ENCODE results near the gene VWA2.

VWA2 gene

GRCh38 chr10:114274616-114275453, 35.8 kb downstream of the VWA2 start:
- H3K36me3 ChIP-seq (ENCODE audit: control insufficient read depth, insufficient read depth, low read length), result no peaks in the 10 kb centered on the region
- no peaks in the 10 kb centered on the region for H3K79me2 ChIP-seq
- H3K4me2 ChIP-seq (ENCODE audit: low read length), result no peak overlapping the region
- H3K27me3 ChIP-seq (ENCODE audit: control insufficient read depth, insufficient read depth, low read length), result no peaks in the 10 kb centered on the region
- no peaks in the 10 kb centered on the region for H3K9me3 ChIP-seq (ENCODE audit: control insufficient read depth, low read length)
- no peak overlapping the region for H3K27ac ChIP-seq
- no peak overlapping the region for H3K9ac ChIP-seq
- H3K4me3 ChIP-seq (ENCODE audit: low read depth, low read length), result no peak overlapping the region
- H2AFZ ChIP-seq, result no peak overlapping the region
- H3K4me1 ChIP-seq, result peaks cover under 1% of the 10 kb centered on the region
- no peak for TF ChIP-seq CTCF (IDR thresholded peaks at IDR 0.05)

- Histone ChIP-seq H3K36me3 (ENCODE audit: control insufficient read depth, insufficient read depth, low read length) (no peaks in the 10 kb centered on the region), H3K4me1 (peaks cover 7% of the 10 kb centered on the region), H3K9ac (no peak overlapping the region), H3K9me3 (ENCODE audit: control insufficient read depth, low read length) (no peaks in the 10 kb centered on the region), H3K4me2 (ENCODE audit: low read length) (no peak overlapping the region), H3K79me2 (no peaks in the 10 kb centered on the region), H3K27me3 (ENCODE audit: control insufficient read depth, insufficient read depth, low read length) (no peaks in the 10 kb centered on the region), H3K4me3 (ENCODE audit: low read depth, low read length) (no peak overlapping the region), H2AFZ (no peak overlapping the region), H3K27ac (no peak overlapping the region)
- TF ChIP-seq CTCF (IDR thresholded peaks at IDR 0.05), result no peak
These were observed 37.0 kb downstream of the VWA2 start for GRCh38 chr10:114276066-114276465.

- no peak for TF ChIP-seq CTCF (IDR thresholded peaks at IDR 0.05)
- no peak overlapping the region for H3K4me3 ChIP-seq (ENCODE audit: low read depth, low read length)
- no peaks in the 10 kb centered on the region for H3K36me3 ChIP-seq (ENCODE audit: control insufficient read depth, insufficient read depth, low read length)
- no peaks in the 10 kb centered on the region for H3K9me3 ChIP-seq (ENCODE audit: control insufficient read depth, low read length)
- H3K4me2 ChIP-seq (ENCODE audit: low read length), result no peak overlapping the region
- H3K4me1 ChIP-seq, result peaks cover 7% of the 10 kb centered on the region
- no peak overlapping the region for H2AFZ ChIP-seq
- no peak overlapping the region for H3K9ac ChIP-seq
- H3K27me3 ChIP-seq (ENCODE audit: control insufficient read depth, insufficient read depth, low read length), result no peaks in the 10 kb centered on the region
- H3K79me2 ChIP-seq, result no peaks in the 10 kb centered on the region
- H3K27ac ChIP-seq, result no peak overlapping the region
These were observed 37.6 kb downstream of the VWA2 start for GRCh38 chr10:114276671-114277070.

GRCh38 chr10:114278140-114278883, 39.3 kb downstream of the VWA2 start:
- Histone ChIP-seq H3K9ac (no peak overlapping the region), H3K79me2 (no peaks in the 10 kb centered on the region), H2AFZ (no peak overlapping the region), H3K9me3 (ENCODE audit: control insufficient read depth, low read length) (no peaks in the 10 kb centered on the region), H3K27ac (no peak overlapping the region), H3K36me3 (ENCODE audit: control insufficient read depth, insufficient read depth, low read length) (no peaks in the 10 kb centered on the region), H3K4me3 (ENCODE audit: low read depth, low read length) (no peak overlapping the region), H3K4me1 (peaks cover 7% of the 10 kb centered on the region), H3K4me2 (ENCODE audit: low read length) (no peak overlapping the region), H3K27me3 (ENCODE audit: control insufficient read depth, insufficient read depth, low read length) (no peaks in the 10 kb centered on the region)
- TF ChIP-seq CTCF (IDR thresholded peaks at IDR 0.05), result no peak
